OCI-LY3 (cell line): Measurements from ENCODE around the gene MEAK7.
"Not testable (repeated sequence)": the region's sequence is repeated elsewhere in the genome, so short reads cannot be mapped to it uniquely, and the experiment has no call there.

Source experiments
- H2AFZ ChIP-seq: fragments of 200-600, 300-600 bp; shearing (Covaris generic); 2 replicates; pipeline ENCODE4 v1.6.0; 2014; ENCODE audit warnings: antibody characterized with exemption, low read depth, low read length
- H3K27ac ChIP-seq: fragments of 200-600, 300-600 bp; sonication (generic); 2 replicates; pipeline ENCODE4 v1.5.1; 2014; ENCODE audit warnings: mild to moderate bottlenecking, low read length, moderate library complexity, mixed read lengths
- H3K27me3 ChIP-seq: fragments of 200-600, 300-600 bp; sonication (generic); 2 replicates; pipeline ENCODE4 v1.6.1; 2014; ENCODE audit warnings: low read depth, low read length, mixed read lengths
- H3K36me3 ChIP-seq: fragments of 200-600, 300-600 bp; sonication (generic); replicated peaks from 2 replicates; pipeline ENCODE3; 2014; ENCODE audit warnings: low read depth, low read length, mixed read lengths
- H3K4me1 ChIP-seq: fragments of 300-600, 200-600 bp; sonication (generic); 2 replicates; pipeline ENCODE4 v1.6.1; 2014; ENCODE audit warnings: low read length, mixed read lengths
- H3K4me2 ChIP-seq: fragments of 200-600, 300-600 bp; sonication (generic); 2 replicates; pipeline ENCODE4 v1.6.1; 2014; ENCODE audit warnings: low read length, mixed read lengths
- H3K4me3 ChIP-seq: fragments of 300-600, 200-600 bp; sonication (generic); 2 replicates; pipeline ENCODE4 v1.5.1; 2014; ENCODE audit warnings: antibody characterized with exemption, mild to moderate bottlenecking, low read length, moderate library complexity
- H3K79me2 ChIP-seq: fragments of 300-600, 200-600 bp; shearing (Covaris generic); 2 replicates; pipeline ENCODE4 v1.6.1; 2014; ENCODE audit warnings: mild to moderate bottlenecking, low read length, mixed read lengths
- H3K9ac ChIP-seq: fragments of 300-600, 200-600 bp; shearing (Covaris generic); 2 replicates; pipeline ENCODE4 v1.6.0; 2014; ENCODE audit warnings: mild to moderate bottlenecking, low read length, moderate library complexity
- H3K9me3 ChIP-seq: fragments of 200-600, 300-600 bp; shearing (Covaris generic); 2 replicates; pipeline ENCODE4 v1.6.1; 2014; ENCODE audit warnings: low read length, mixed read lengths; ENCODE audit not compliant: insufficient read depth
- H4K20me1 ChIP-seq: fragments of 200-600, 300-600 bp; sonication (generic); 2 replicates; pipeline ENCODE4 v1.6.1; 2016; ENCODE audit warnings: low read length, mixed read lengths; ENCODE audit not compliant: insufficient read depth
- CTCF ChIP-seq: fragments of 200-600, 300-600 bp; sonication (generic); IDR thresholded peaks from 2 replicates; pipeline ENCODE4 v1.5.1; 2014; ENCODE audit warnings: antibody characterized with exemption, low read length, low read depth
- EZH2phosphoT487 ChIP-seq: fragments of 200-600 bp; shearing (Covaris generic); IDR thresholded peaks from 2 replicates; pipeline ENCODE4 v1.6.1; 2018; ENCODE audit warnings: antibody characterized with exemption, mixed run types, low read depth

The MEAK7 gene

GRCh38 chr16:84518804-84519341 lies 14.4 kb upstream of the MEAK7 start:
- TF ChIP-seq CTCF, result no peak
- TF ChIP-seq EZH2phosphoT487, result no peak
- Histone ChIP-seq H3K36me3 (no peaks in the 10 kb centered on the region), H3K4me3 (no peak overlapping the region), H2AFZ (no peak overlapping the region), H4K20me1 (no peaks in the 10 kb centered on the region), H3K9ac (no peak overlapping the region), H3K4me2 (no peak overlapping the region), H3K27me3 (peaks cover 3% of the 10 kb centered on the region; the same call in 1 of the 2 replicates), H3K27ac (no peak overlapping the region), H3K79me2 (no peaks in the 10 kb centered on the region), H3K4me1 (peaks cover 19% of the 10 kb centered on the region), H3K9me3 (no peaks in the 10 kb centered on the region)

GRCh38 chr16:84518220-84518619 lies 13.8 kb upstream of the MEAK7 start:
- H3K9me3 ChIP-seq, H3K79me2 ChIP-seq, H2AFZ ChIP-seq, H3K36me3 ChIP-seq, H3K4me2 ChIP-seq, H3K9ac ChIP-seq, H3K4me3 ChIP-seq, H3K27me3 ChIP-seq, H3K27ac ChIP-seq, H4K20me1 ChIP-seq: not testable (repeated sequence)
- H3K4me1 ChIP-seq, result peaks cover 26% of the 10 kb centered on the region

- Histone ChIP-seq H3K9me3 (no peaks in the 10 kb centered on the region), H3K27me3 (peaks cover 3% of the 10 kb centered on the region; the same call in 1 of the 2 replicates), H3K4me1 (peaks cover 32% of the 10 kb centered on the region), H4K20me1 (no peaks in the 10 kb centered on the region), H3K27ac (no peak overlapping the region), H3K4me3 (no peak overlapping the region), H3K9ac (no peak overlapping the region), H3K79me2 (no peaks in the 10 kb centered on the region), H3K4me2 (no peak overlapping the region), H2AFZ (no peak overlapping the region), H3K36me3 (no peaks in the 10 kb centered on the region)
- TF ChIP-seq EZH2phosphoT487, result no peak
- TF ChIP-seq CTCF, result no peak
Measured at GRCh38 chr16:84517366-84517765, 12.9 kb upstream of the MEAK7 start.

GRCh38 chr16:84514874-84515835 lies 10.7 kb upstream of the MEAK7 start:
- H3K4me2 ChIP-seq, result peak overlapping the region; percentile 41
- H3K4me1 ChIP-seq, result peaks cover 48% of the 10 kb centered on the region
- H3K9me3 ChIP-seq, result no peaks in the 10 kb centered on the region
- H3K79me2 ChIP-seq, result no peaks in the 10 kb centered on the region
- H4K20me1 ChIP-seq, result no peaks in the 10 kb centered on the region
- peak overlapping the region; percentile 94 for H3K27ac ChIP-seq
- H3K27me3 ChIP-seq, result peaks cover under 1% of the 10 kb centered on the region; the same call in 1 of the 2 replicates
- H3K9ac ChIP-seq, result peak overlapping the region; percentile 75
- H2AFZ ChIP-seq, result 0 out of 2 replicates have a peak overlapping the region, but pooled peaks have one; percentile 1
- TF ChIP-seq EZH2phosphoT487, result no peak
- no peak for TF ChIP-seq CTCF
- peak overlapping the region; percentile 14 for H3K4me3 ChIP-seq
- no peaks in the 10 kb centered on the region for H3K36me3 ChIP-seq
